GM12872 (cell line): Measurements from ENCODE around the gene GOLM1.

ENCODE experiments used
- TF ChIP-seq, protein P1 (sequence below): IDR thresholded peaks from 3 replicates; pipeline ENCODE4 v1.5.1; 2011; ENCODE audit warnings: low read depth, mild to moderate bottlenecking, low read length, moderate library complexity; ENCODE audit not compliant: insufficient read depth

The GOLM1 gene

DNA sequence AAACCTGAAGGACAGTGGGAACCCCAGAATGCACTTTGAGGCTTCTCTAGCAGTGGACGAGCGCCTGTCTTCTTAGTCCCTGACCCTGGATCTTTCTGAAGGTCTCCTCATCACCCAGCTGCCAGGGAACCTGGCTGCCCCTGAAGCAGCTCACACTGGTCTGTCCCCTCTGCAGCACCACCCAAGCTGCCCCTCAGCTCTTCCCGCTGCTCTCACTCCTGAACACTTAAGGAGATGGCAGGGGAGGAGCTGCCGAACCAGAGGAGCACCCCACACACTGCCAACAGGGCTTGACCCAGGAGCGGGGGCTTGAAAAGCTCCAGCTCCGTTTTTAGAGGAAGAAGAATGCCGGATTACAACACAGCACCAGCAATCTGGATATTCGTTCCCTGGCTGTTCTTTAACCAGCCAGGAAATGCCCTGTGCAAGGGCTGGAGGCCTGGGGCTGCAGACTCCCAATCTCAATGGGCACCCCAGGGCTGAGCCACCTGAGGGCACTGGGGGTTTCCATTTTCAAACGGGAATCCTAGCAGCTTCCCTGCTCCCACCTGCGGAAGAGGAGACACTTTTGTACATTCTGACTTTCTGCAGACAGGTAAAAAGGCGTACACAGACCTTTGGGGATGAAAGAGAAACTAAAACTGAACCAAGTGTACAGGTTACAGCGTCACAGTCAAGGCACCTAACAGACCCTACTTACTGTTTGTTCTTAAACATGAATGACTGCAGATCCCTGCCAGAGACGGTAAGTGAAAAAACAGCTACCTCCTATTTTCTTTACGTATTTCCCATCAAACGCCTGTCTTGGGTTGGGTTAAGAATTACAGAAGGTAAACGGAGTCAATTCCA lies 36.3 kb downstream of the GOLM1 start:
- TF ChIP-seq, protein P1, sequence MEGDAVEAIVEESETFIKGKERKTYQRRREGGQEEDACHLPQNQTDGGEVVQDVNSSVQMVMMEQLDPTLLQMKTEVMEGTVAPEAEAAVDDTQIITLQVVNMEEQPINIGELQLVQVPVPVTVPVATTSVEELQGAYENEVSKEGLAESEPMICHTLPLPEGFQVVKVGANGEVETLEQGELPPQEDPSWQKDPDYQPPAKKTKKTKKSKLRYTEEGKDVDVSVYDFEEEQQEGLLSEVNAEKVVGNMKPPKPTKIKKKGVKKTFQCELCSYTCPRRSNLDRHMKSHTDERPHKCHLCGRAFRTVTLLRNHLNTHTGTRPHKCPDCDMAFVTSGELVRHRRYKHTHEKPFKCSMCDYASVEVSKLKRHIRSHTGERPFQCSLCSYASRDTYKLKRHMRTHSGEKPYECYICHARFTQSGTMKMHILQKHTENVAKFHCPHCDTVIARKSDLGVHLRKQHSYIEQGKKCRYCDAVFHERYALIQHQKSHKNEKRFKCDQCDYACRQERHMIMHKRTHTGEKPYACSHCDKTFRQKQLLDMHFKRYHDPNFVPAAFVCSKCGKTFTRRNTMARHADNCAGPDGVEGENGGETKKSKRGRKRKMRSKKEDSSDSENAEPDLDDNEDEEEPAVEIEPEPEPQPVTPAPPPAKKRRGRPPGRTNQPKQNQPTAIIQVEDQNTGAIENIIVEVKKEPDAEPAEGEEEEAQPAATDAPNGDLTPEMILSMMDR: no peak

DNA sequence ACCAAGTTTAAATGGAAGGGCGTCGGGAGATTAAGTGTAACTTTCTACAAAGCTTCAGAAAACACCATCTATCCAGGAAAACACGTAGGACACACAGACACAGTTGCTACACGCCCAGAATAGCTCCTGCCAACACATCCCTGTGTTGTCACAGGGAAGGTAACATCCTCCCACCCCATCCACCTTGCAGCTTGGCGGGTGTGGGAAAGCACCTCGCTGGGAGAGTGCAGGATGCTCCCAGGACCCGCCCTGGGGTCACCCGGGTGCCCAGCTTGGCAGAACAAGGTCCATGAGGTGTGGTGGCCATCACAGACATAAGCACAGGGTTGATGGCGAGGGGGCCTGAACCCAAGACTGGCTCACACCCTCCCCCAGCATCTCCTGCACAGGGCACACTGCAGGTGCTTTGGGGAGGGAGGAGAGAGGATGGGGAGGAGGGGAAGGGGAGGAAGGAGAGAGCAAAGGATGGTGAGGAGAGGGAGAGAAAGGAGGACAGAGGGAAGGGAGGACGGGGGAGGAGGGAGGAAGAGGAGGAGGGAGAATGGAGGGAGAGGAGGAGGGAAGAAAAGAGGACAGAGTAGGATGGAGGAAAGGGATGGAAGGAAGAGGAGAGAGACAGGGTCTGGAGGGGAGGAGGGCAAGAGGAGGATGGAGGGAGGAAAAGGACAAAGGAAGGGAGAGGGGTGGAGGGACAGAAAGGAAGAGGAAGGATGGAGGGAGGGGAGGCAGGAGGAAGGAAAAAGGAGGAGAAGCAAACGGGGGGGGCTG lies 37.2 kb downstream of the GOLM1 start:
- TF ChIP-seq, protein P1: no peak

DNA sequence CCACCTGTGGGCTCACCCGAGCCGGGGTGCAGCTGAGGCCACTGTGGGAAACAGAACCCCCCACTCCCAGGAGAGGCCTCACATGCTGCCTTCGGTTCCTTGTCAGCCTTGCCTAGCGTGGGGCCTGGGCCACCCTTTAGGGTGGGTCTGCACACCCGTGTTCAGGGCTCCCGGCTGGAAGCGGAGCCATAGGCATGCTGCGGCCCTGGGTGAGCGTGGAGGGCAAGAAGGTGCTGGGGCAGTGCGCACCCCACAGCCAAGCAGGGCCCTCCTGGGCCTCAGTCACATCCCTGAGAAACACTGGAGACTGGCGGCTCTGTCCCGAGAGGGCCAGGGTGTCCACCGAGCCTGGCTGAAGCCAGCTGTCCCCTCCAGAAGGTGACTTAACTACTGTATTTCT lies 41.9 kb downstream of the GOLM1 start:
- TF ChIP-seq, protein P1: no peak

DNA sequence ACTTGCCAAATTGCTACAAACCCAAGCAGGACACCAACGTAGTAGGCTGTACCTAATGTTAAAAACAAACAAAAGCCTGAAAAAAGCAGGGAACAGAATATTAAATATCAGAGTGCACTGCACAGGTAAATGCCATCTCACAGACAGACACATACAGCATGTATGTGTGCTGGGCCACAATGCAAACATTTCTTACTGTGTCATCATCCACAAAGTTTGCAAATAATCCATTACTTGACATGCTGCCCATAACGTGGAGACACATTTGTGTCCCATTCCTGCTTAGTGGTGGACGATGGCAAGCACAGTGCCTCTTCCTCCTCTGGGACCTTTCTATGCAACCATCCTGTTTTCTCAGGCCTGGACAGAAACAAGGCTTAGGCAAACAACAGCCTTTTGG lies 44.7 kb downstream of the GOLM1 start:
- TF ChIP-seq, protein P1: no peak

DNA sequence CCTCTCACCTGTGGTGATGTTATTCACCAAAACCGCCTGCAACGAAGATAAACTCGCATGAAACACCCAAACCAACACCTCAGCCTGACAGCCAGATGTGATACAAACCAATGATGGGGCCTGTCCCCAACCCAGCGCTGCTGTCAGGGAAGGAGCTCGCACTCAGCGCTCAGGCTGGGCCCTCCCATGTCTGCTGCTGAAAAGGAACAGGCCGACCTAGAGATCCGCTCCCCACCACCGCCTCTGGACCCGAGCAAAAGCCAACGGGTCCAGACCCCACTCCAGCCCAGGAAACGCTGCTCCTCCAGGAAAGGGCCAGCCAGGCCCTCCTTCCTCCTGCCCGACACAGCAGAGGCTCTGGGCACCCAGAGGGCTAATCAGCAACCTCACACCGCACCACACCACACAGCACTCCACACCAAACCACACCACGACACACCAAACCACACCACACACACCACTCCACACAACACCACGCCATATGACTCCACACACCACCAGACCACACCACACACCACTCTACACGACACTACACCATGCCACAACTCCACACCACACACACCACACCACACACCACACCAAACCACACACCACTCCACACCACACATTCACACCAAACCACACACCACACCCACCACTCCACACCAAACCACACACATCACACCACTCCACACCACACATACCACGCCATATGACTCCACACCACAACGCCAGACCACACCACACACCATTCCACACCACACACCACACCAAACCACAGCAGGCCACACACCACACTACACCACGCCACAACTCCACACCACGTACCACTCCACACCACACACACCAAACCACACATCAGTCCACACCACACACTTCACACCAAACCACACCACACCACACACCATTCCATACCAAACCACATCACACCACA lies 46.5 kb downstream of the GOLM1 start:
- TF ChIP-seq, protein P1: no peak

DNA sequence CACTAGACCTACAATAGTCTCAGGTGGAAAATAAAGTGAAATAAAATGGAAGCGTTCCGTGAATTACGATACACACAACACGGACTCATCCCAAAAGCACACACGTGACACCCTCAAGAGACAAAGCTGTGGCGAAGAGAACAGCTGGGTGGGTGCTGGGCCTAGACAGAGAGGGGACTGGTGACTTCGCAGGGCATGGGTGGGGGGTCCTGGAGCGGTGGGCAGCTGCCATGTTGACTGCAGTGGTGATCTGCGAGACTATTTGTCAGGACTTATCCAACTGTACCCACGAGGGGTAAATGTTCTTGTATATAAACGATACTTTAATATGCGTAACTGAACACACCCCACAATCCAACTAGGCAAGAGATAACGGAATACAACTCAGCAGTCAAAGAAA lies 52.0 kb downstream of the GOLM1 start:
- TF ChIP-seq, protein P1: no peak
